Liver (tissue), 9 donors: Measurements from ENCODE around the gene CPLX3. TPM values are rescaled to one million over a fixed set of nuclear protein-coding genes. Genes with fewer than 3 reads are reported as not detected.

Source experiments
- DNase-seq: peaks from one replicate; pipeline ENCODE4 v3.0.0-alpha.2; 2017; ENCODE audit warnings: low spot score
- H3K27ac ChIP-seq, 2 donors: one replicate each; pipeline ENCODE4 v1.7.0; 2013; ENCODE audit warnings: inconsistent platforms in 2 of 2, low read length in 2 of 2, control low read depth in 1 of 2, low read depth in 1 of 2, mild to moderate bottlenecking in 1 of 2
- H3K27me3 ChIP-seq, 4 donors: one replicate each; pipeline versions ENCODE4 v1.6.1 to v1.7.0; 2013; ENCODE audit warnings: low read length in 3 of 4, inconsistent platforms in 1 of 4, mild to moderate bottlenecking in 1 of 4, moderate library complexity in 1 of 4; ENCODE audit not compliant: control insufficient read depth in 4 of 4, insufficient read depth in 4 of 4
- H3K36me3 ChIP-seq, 4 donors: one replicate each; pipeline versions ENCODE4 v1.6.1 to v1.7.0; 2013; ENCODE audit warnings: low read length in 3 of 4, mild to moderate bottlenecking in 3 of 4, low read depth in 1 of 4, moderate library complexity in 1 of 4; ENCODE audit not compliant: control insufficient read depth in 4 of 4, insufficient read depth in 3 of 4
- H3K4me1 ChIP-seq, 4 donors: one replicate each; pipeline versions ENCODE4 v1.6.1 to v1.7.0; 2013; ENCODE audit warnings: low read length in 3 of 4, mild to moderate bottlenecking in 3 of 4, moderate library complexity in 1 of 4; ENCODE audit not compliant: control insufficient read depth in 4 of 4, insufficient read depth in 4 of 4
- H3K4me3 ChIP-seq, 3 donors: one replicate each; pipeline versions ENCODE4 v1.6.1 to v1.7.0; 2013; ENCODE audit warnings: low read length in 3 of 3, control low read depth in 1 of 3, low read depth in 1 of 3, mild to moderate bottlenecking in 1 of 3
- H3K9ac ChIP-seq, 2 donors: one replicate each; pipeline ENCODE4 v1.7.0; 2013; ENCODE audit warnings: low read length in 2 of 2, mild to moderate bottlenecking in 2 of 2, moderate library complexity in 2 of 2, control low read depth in 1 of 2, low read depth in 1 of 2
- H3K9me3 ChIP-seq, 4 donors: one replicate each; pipeline versions ENCODE4 v1.6.1 to v1.7.0; 2013; ENCODE audit warnings: low read length in 3 of 4; ENCODE audit not compliant: control insufficient read depth in 4 of 4
- EGR1 ChIP-seq, 2 donors: IDR thresholded peaks; 2 replicates each; pipeline ENCODE4 v1.6.1; 2016 to 2018; ENCODE audit warnings: antibody characterized with exemption in 2 of 2, low read depth in 2 of 2
- FOXA1 ChIP-seq: IDR thresholded peaks from 2 replicates; pipeline ENCODE4 v1.6.1; 2016; ENCODE audit warnings: antibody characterized with exemption
- FOXA2 ChIP-seq: IDR thresholded peaks from 2 replicates; pipeline ENCODE4 v1.6.1; 2016; ENCODE audit warnings: antibody characterized with exemption
- HNF4G ChIP-seq: IDR thresholded peaks from 2 replicates; pipeline ENCODE4 v1.6.1; 2016; ENCODE audit warnings: antibody characterized with exemption
- JUND ChIP-seq, 2 donors: IDR thresholded peaks; 2 replicates each; pipeline ENCODE4 v1.6.1; 2016; ENCODE audit warnings: antibody characterized with exemption in 2 of 2
- MAX ChIP-seq: IDR thresholded peaks from 2 replicates; pipeline ENCODE4 v1.6.1; 2016; ENCODE audit warnings: antibody characterized with exemption
- NR2F2 ChIP-seq: IDR thresholded peaks from 2 replicates; pipeline ENCODE4 v1.6.1; 2016; ENCODE audit warnings: antibody characterized with exemption
- RXRA ChIP-seq, 2 donors: IDR thresholded peaks; 2 replicates each; pipeline ENCODE4 v1.6.1; 2017 to 2018; ENCODE audit warnings: antibody characterized with exemption in 2 of 2, mild to moderate bottlenecking in 1 of 2
- SP1 ChIP-seq: IDR thresholded peaks from 2 replicates; pipeline ENCODE4 v1.6.1; 2018; ENCODE audit warnings: antibody characterized with exemption, mild to moderate bottlenecking
- TAF1 ChIP-seq: conservative IDR thresholded peaks from 2 replicates; pipeline ENCODE4 v1.6.1; 2016; ENCODE audit warnings: antibody characterized with exemption, mild to moderate bottlenecking
- YY1 ChIP-seq: IDR thresholded peaks from 2 replicates; pipeline ENCODE4 v1.6.1; 2016; ENCODE audit warnings: antibody characterized with exemption, mild to moderate bottlenecking
- ZBTB33 ChIP-seq: IDR thresholded peaks from 2 replicates; pipeline ENCODE4 v1.6.1; 2016; ENCODE audit warnings: antibody characterized with exemption
- WGBS: extraction: QIAGEN DNeasy Blood & Tissue Kit; methylation state at CpG from one replicate; pipeline ENCODE4 v1.1.7; 2013; 5-methylcytosine and 5-hydroxymethylcytosine counted together
- polyA plus RNA-seq, 2 donors: library from polyadenylated mRNA; stranded (reverse) in 1 of 2; unstranded in 1 of 2; fragments of 200-250 nt in 1 of 2; fragments of >200 nt in 1 of 2; fragmentation: Nextera tagmentation in 1 of 2; extraction: Ambion mirVana in 1 of 2; gene quantifications; one replicate each; pipeline versions ENCODE4 v1.2.1 to v1.2.3, GENCODE V29; 2013 to 2015
- total RNA-seq, 2 donors: library from RNA; depleted of rRNA; stranded (reverse); fragments of >200 nt; gene quantifications; one replicate each; pipeline ENCODE4 v1.2.3, GENCODE V29; 2014
- TF ChIP-seq, protein P1 (sequence below): IDR thresholded peaks from 2 replicates; pipeline ENCODE4 v1.6.1; 2016; ENCODE audit warnings: antibody characterized with exemption
- TF ChIP-seq, protein P2 (sequence below): fragments of 150-350 bp; IDR thresholded peaks from 2 replicates; pipeline ENCODE4 v1.5.1; 2017; ENCODE audit warnings: improper control_type of control experiment, low read depth, low read length; ENCODE audit not compliant: missing input control
- TF ChIP-seq, protein P3 (sequence below): IDR thresholded peaks from 2 replicates; pipeline ENCODE4 v1.6.1; 2016; ENCODE audit warnings: antibody characterized with exemption, mild to moderate bottlenecking
- donor health status: healthy.
- donor health status: healthy.
- donor health status: healthy.
- donor health status: healthy.
- donor health status: healthy.

CPLX3 gene
- total and polyA plus RNA-seq, 4 donors: not detected

GRCh38 chr15:74850393-74850792 lies 24.0 kb downstream of the CPLX3 start:
- Histone ChIP-seq H3K36me3 (peaks cover 14 to 66% (median 35%) of the 10 kb centered on the region in 4 donors), H3K27ac (no peak overlapping the region), H3K9me3 (no peaks in the 10 kb centered on the region), H3K4me1 (peaks cover 0 to 11% (median 8%) of the 10 kb centered on the region in 4 donors), H3K4me3 (no peak overlapping the region), H3K9ac (no peak overlapping the region), H3K27me3 (no peaks in the 10 kb centered on the region)
- DNase-seq: no peak
- no peak for TF ChIP-seq JUND (IDR thresholded peaks at IDR 0.05)
- TF ChIP-seq, protein P1, sequence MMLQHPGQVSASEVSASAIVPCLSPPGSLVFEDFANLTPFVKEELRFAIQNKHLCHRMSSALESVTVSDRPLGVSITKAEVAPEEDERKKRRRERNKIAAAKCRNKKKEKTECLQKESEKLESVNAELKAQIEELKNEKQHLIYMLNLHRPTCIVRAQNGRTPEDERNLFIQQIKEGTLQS: no peak
- TF ChIP-seq FOXA1: no peak
- no peak for TF ChIP-seq YY1
- TF ChIP-seq HNF4G: no peak
- TF ChIP-seq MAX: no peak
- no peak for TF ChIP-seq RXRA (IDR thresholded peaks at IDR 0.05)
- TF ChIP-seq EGR1 (IDR thresholded peaks at IDR 0.05; ENCODE audit: low read depth in 2 of 2): no peak
- TF ChIP-seq, protein P2, sequence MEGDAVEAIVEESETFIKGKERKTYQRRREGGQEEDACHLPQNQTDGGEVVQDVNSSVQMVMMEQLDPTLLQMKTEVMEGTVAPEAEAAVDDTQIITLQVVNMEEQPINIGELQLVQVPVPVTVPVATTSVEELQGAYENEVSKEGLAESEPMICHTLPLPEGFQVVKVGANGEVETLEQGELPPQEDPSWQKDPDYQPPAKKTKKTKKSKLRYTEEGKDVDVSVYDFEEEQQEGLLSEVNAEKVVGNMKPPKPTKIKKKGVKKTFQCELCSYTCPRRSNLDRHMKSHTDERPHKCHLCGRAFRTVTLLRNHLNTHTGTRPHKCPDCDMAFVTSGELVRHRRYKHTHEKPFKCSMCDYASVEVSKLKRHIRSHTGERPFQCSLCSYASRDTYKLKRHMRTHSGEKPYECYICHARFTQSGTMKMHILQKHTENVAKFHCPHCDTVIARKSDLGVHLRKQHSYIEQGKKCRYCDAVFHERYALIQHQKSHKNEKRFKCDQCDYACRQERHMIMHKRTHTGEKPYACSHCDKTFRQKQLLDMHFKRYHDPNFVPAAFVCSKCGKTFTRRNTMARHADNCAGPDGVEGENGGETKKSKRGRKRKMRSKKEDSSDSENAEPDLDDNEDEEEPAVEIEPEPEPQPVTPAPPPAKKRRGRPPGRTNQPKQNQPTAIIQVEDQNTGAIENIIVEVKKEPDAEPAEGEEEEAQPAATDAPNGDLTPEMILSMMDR: no peak
- 87% methylated on average over 4 of the region's 4 CpGs for WGBS

DNA sequence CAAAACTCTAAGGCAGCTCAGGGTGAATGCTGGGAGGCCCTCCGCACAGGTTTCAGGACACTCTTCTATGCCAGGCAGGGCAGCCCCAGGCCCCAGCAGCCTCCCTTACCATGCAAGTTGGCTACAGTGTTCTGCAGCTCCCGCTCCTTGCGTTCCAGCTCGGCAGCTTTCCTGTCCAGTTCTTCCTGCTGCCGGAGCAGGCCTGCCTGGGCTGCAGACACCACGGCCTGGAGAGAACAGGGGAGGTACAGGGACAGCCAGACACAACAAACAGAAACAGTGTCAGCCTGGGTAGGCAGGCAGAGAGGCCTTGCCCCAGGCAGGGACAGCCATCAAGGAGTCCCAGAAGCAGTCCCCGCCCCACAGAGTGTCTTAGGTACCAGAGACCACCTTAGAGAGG lies 25.5 kb downstream of the CPLX3 start:
- DNase-seq: no peak
- Histone ChIP-seq H3K27ac (no peak overlapping the region), H3K9ac (no peak overlapping the region), H3K27me3 (no peaks in the 10 kb centered on the region), H3K9me3 (no peaks in the 10 kb centered on the region), H3K36me3 (peaks cover 13 to 63% (median 32%) of the 10 kb centered on the region in 4 donors), H3K4me1 (peaks cover 0 to 12% (median 8%) of the 10 kb centered on the region in 4 donors), H3K4me3 (no peak overlapping the region)
- TF ChIP-seq RXRA (IDR thresholded peaks at IDR 0.05): no peak
- 97% methylated on average over 7 of the region's 7 CpGs for WGBS

DNA sequence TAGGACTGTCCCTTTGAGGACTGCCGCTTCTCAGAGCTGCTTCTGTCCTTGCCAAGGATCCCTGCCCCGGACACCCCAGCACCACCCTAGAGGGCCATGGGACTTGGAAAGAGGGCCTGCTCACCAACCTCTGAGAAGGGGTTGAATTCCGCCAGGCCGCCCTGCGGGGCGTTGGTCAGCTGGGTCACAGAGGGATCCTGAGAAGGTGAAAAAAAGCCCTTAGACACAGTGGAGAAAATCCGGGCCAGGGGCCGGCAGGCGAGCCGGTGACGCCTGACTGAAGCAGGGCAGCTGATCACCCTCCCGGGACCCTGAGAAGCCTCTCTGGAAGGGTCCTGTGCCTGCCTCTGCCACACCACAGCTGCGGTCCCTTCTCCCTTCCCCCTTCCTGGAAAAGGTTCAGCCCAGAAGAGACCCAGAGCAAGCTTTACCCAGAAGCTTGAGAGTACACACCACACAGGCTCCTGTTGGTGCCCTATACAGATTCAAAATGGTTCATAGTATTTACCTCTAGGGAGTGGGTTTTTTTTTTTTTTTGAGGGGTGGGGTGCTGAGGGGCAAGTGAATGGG lies 28.1 kb downstream of the CPLX3 start:
- WGBS: 96% methylated on average over 13 of the region's 13 CpGs
- DNase-seq: no peak
- Histone ChIP-seq H3K9me3 (no peaks in the 10 kb centered on the region), H3K27ac (no peak overlapping the region), H3K27me3 (no peaks in the 10 kb centered on the region), H3K4me3 (no peak overlapping the region), H3K9ac (no peak overlapping the region), H3K36me3 (peaks cover 11 to 47% (median 27%) of the 10 kb centered on the region in 4 donors), H3K4me1 (peaks cover 0 to 5% (median 0%) of the 10 kb centered on the region in 4 donors)
- no peak for TF ChIP-seq FOXA1
- no peak for TF ChIP-seq TAF1
- TF ChIP-seq ZBTB33: no peak
- TF ChIP-seq, protein P3, sequence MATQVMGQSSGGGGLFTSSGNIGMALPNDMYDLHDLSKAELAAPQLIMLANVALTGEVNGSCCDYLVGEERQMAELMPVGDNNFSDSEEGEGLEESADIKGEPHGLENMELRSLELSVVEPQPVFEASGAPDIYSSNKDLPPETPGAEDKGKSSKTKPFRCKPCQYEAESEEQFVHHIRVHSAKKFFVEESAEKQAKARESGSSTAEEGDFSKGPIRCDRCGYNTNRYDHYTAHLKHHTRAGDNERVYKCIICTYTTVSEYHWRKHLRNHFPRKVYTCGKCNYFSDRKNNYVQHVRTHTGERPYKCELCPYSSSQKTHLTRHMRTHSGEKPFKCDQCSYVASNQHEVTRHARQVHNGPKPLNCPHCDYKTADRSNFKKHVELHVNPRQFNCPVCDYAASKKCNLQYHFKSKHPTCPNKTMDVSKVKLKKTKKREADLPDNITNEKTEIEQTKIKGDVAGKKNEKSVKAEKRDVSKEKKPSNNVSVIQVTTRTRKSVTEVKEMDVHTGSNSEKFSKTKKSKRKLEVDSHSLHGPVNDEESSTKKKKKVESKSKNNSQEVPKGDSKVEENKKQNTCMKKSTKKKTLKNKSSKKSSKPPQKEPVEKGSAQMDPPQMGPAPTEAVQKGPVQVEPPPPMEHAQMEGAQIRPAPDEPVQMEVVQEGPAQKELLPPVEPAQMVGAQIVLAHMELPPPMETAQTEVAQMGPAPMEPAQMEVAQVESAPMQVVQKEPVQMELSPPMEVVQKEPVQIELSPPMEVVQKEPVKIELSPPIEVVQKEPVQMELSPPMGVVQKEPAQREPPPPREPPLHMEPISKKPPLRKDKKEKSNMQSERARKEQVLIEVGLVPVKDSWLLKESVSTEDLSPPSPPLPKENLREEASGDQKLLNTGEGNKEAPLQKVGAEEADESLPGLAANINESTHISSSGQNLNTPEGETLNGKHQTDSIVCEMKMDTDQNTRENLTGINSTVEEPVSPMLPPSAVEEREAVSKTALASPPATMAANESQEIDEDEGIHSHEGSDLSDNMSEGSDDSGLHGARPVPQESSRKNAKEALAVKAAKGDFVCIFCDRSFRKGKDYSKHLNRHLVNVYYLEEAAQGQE: no peak
- TF ChIP-seq SP1: no peak
- no peak for TF ChIP-seq HNF4G
- TF ChIP-seq NR2F2: no peak
- no peak for TF ChIP-seq FOXA2
- no peak for TF ChIP-seq YY1
- TF ChIP-seq, protein P2: no peak
